Measurements from ENCODE around the gene EPHB1. TPM values are rescaled to one million over a fixed set of nuclear protein-coding genes. Genes with fewer than 3 reads are reported as not detected.
"Not testable (repeated sequence)": the region's sequence is repeated elsewhere in the genome, so short reads cannot be mapped to it uniquely, and the experiment has no call there.

The EPHB1 gene
- total RNA-seq, 1 donor from 2014 or later: 3.8 TPM

GRCh38 chr3:135055449-135055848, 260.4 kb downstream of the EPHB1 start:
- Mint-ChIP-seq H3K4me1 (no peaks in the 10 kb centered on the region), H3K27me3 (no peaks in the 10 kb centered on the region), H3K36me3 (ENCODE audit: low read depth) (no peaks in the 10 kb centered on the region), H3K27ac (no peak overlapping the region), H3K4me3 (no peak overlapping the region), H3K9me3 (no peaks in the 10 kb centered on the region)
- TF ChIP-seq, protein P1, sequence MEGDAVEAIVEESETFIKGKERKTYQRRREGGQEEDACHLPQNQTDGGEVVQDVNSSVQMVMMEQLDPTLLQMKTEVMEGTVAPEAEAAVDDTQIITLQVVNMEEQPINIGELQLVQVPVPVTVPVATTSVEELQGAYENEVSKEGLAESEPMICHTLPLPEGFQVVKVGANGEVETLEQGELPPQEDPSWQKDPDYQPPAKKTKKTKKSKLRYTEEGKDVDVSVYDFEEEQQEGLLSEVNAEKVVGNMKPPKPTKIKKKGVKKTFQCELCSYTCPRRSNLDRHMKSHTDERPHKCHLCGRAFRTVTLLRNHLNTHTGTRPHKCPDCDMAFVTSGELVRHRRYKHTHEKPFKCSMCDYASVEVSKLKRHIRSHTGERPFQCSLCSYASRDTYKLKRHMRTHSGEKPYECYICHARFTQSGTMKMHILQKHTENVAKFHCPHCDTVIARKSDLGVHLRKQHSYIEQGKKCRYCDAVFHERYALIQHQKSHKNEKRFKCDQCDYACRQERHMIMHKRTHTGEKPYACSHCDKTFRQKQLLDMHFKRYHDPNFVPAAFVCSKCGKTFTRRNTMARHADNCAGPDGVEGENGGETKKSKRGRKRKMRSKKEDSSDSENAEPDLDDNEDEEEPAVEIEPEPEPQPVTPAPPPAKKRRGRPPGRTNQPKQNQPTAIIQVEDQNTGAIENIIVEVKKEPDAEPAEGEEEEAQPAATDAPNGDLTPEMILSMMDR (IDR thresholded peaks at IDR 0.05): no peak
- intact Hi-C loops (cut with micrococcal nuclease): no loop called here
- ATAC-seq (ENCODE audit: low read depth): no peak
- POLR2A ChIA-PET: no interaction called here
- CTCF ChIA-PET: no interaction called here
- DNase-seq: no peak

DNA sequence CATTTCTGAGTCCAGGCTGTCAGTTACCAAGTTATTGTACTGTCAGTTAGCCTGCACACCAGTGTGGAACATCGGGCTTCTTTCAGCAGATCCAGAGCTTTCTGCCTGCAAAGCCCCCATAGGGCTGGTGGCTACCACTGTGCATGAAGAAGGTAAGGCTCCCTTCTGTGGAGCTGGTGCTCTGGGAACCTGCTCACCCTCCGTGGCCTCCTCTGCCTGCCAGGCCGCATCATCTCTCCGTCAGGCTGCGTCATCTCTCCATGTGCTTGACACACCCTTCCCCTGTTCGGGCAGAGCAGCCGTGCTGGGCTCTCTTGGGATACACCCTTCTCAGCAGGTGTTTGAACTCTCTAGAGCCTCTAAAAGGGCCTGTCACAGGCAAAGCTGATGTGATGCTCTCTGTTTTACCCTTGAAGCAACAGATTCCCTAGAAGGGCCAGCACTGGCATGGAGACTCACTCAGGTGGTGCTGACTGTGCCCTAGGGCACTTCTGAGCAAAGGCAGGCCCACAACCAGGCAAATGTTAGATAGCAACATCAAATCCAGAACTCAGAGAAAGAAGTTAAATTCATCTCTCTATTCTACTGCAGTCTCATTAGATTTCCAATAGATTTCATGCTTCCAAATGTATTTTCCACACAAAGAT, 261.1 kb downstream of the EPHB1 start:
- no peaks in the 10 kb centered on the region for H3K4me1 Mint-ChIP-seq
- H3K36me3 Mint-ChIP-seq (ENCODE audit: low read depth): no peaks in the 10 kb centered on the region
- intact Hi-C loops (cut with micrococcal nuclease): no loop called here
- H3K9me3 Mint-ChIP-seq: no peaks in the 10 kb centered on the region
- TF ChIP-seq, protein P1 (IDR thresholded peaks at IDR 0.05): no peak
- DNase-seq (no peak), ATAC-seq (ENCODE audit: low read depth) (no peak)
- no peak overlapping the region for H3K4me3 Mint-ChIP-seq
- no peaks in the 10 kb centered on the region for H3K27me3 Mint-ChIP-seq
- H3K27ac Mint-ChIP-seq: no peak overlapping the region
- ChIA-PET POLR2A (no interaction called here), CTCF (no interaction called here)

DNA sequence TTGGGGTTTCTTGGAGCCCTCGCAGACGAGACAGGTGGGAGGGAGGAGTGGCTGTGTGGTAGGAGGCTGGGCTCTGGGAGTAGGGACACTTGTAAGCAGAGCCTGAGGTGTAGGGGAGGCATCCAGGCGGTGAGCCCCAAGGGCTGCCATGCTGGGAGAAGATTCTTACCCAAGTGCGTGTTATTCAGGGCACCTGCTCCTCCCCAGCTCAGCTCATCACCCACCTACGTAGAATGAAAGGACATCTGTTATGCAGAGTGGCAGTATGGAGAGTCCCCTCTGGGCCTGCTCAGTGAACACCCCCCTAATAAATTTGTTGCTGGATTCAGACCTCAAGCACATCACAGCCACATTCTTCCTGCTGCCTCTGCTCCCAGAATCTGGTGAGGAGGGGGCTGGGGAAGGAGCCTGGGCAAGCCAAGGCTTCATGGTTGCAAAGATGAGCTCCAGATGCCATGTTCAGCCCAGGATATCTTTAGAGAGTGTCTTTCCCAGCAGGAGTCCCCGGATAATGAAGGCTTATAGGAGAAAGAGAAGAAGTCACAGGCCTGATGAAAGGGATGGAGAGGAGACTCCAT, 261.8 kb downstream of the EPHB1 start:
- DNase-seq (no peak), ATAC-seq (ENCODE audit: low read depth) (no peak)
- ChIA-PET POLR2A (no interaction called here), CTCF (no interaction called here)
- intact Hi-C loops (cut with micrococcal nuclease): no loop called here
- Mint-ChIP-seq H3K36me3 (ENCODE audit: low read depth) (no peaks in the 10 kb centered on the region), H3K4me3 (no peak overlapping the region), H3K4me1 (no peaks in the 10 kb centered on the region), H3K27ac (no peak overlapping the region), H3K9me3 (no peaks in the 10 kb centered on the region), H3K27me3 (no peaks in the 10 kb centered on the region)
- TF ChIP-seq, protein P1 (IDR thresholded peaks at IDR 0.05): no peak

GRCh38 chr3:135057996-135058395, 262.9 kb downstream of the EPHB1 start:
- no peaks in the 10 kb centered on the region for H3K27me3 Mint-ChIP-seq
- ChIA-PET POLR2A (no interaction called here), CTCF (no interaction called here)
- no peaks in the 10 kb centered on the region for H3K36me3 Mint-ChIP-seq (ENCODE audit: low read depth)
- no peak for DNase-seq
- TF ChIP-seq, protein P1 (IDR thresholded peaks at IDR 0.05): no peak
- no peak for ATAC-seq (ENCODE audit: low read depth)
- H3K4me1 Mint-ChIP-seq: no peaks in the 10 kb centered on the region
- no peak overlapping the region for H3K4me3 Mint-ChIP-seq
- peaks cover 8% of the 10 kb centered on the region for H3K9me3 Mint-ChIP-seq
- intact Hi-C loops (cut with micrococcal nuclease): no loop called here
- H3K27ac Mint-ChIP-seq: no peak overlapping the region

DNA sequence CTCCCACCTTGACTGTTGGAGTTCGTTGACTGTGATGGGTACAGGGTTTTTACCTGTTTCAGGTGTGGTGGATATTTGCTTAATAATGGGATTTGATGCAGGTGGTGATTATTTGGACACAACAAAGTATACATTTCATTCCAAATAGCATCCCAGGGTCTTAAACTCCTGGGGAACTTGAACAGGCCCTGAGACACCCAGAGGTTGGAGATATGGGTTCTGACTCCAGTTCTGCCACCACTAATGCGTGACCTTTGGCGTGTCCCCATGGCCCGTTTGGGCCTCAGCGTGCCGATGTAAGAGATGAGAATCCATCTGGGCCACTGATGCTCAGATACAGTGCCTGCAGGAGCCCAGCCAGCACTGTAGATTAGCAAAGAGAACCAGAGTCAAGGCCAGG, 264.5 kb downstream of the EPHB1 start:
- no peak for ATAC-seq (ENCODE audit: low read depth)
- no peak for DNase-seq
- Mint-ChIP-seq H3K4me3 (no peak overlapping the region), H3K4me1 (no peaks in the 10 kb centered on the region), H3K9me3 (peaks cover 16% of the 10 kb centered on the region), H3K36me3 (ENCODE audit: low read depth) (no peaks in the 10 kb centered on the region), H3K27me3 (no peaks in the 10 kb centered on the region), H3K27ac (no peak overlapping the region)
- intact Hi-C loops (cut with micrococcal nuclease): no loop called here
- TF ChIP-seq, protein P1 (IDR thresholded peaks at IDR 0.05): no peak
- POLR2A ChIA-PET: no interaction called here
- CTCF ChIA-PET: no interaction called here

DNA sequence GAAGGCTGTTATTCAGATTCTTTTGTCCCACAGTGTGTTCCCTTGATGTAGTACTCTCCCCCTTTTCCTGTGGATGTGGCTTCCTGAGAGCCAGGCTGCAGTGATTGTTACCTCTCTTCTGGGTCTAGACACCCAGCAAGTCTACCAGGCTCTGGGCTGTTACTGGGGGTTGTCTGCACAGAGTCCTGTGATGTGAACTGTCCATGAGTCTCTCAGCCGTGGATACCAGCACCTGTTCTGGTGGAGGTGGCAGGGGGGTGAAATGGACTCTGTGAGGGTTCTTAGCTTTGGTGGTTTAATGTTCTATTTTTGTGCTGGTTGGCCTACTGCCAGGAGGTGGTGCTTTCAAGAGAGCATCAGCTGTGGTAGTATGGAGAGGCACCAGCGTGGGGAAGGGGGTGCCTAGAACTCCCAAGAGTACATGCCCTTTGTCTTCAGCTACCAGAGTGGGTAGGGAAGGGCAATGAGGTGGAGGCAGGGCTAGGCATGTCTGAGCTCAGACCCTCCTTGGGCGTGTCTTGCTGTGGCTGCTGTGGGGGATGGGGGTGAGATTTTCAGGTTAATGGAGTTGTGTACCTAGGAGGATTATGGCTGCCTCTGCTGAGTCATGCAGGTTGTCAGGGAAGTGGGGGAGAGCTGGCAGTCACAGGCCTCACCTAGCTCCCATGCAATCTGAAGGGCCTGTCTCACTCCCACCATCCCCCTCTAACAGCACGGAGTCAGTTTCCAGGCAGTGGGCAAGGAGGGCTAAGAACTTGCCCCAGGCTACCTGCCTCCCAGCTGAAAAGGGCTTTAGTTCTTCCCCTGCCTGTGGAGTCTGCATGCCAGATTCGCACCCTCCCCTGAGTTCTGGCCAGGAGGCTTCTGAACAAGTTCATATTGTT, 272.0 kb downstream of the EPHB1 start:
- peaks cover 19% of the 10 kb centered on the region for H3K9me3 Mint-ChIP-seq
- POLR2A ChIA-PET; CTCF ChIA-PET; intact Hi-C loops (cut with micrococcal nuclease); ATAC-seq (ENCODE audit: low read depth); H3K36me3 Mint-ChIP-seq (ENCODE audit: low read depth); H3K27ac Mint-ChIP-seq; DNase-seq; H3K27me3 Mint-ChIP-seq; H3K4me3 Mint-ChIP-seq; H3K4me1 Mint-ChIP-seq: not testable (repeated sequence)
